Measurements from ENCODE around the gene ZNF557. TPM values are rescaled to one million over a fixed set of nuclear protein-coding genes. Genes with fewer than 3 reads are reported as not detected.

Gene ZNF557
- total RNA-seq, 1 experiment from 2014 or later = 3.9 TPM

DNA sequence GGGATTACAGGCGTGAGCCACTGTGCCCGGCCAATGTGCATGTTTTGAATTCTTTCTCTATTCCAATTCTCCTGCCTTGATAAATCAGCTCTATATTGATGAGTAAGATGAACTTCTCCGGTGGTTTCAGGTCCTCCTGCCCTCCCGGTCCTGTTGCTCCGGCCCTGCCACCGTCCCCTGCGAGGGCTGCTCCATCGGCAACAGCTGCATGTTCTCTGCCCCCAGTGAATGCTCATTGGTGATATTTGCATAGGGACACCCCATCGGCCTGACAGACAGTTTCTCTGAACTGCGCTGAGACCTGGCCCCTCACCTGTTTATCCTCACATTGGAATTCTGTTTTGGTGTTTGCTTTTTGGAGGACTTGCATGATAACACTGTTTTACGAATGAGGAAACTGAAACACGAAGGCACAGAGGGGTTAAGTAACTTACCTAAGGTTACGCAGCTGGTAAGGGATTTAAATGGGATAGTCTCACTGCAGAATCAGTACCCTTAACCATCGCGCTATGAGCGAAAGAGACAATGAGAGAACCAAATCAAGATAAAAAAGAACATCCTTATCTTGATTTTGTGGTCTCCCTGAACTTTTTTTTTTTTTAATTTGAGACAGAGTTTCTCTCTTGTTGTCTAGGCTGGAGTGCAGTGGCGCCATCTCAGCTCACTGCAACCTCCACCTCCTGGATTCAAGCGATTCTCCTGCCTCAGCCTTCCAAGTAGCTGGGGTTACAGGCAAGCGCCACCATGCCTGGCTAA lies 32.2 kb downstream of the ZNF557 start:
- POLR2A ChIA-PET (ENCODE audit: unreplicated experiment) = interaction anchor here (0.5 to 0.6 kb wide), 2 partner anchors 518 to 1953 kb away, joined by 3 read pairs; no protein-coding TSS in a partner anchor
- no peaks in the 10 kb centered on the region for H3K9me3 ChIP-seq (ENCODE audit: insufficient read depth, low read depth)

DNA sequence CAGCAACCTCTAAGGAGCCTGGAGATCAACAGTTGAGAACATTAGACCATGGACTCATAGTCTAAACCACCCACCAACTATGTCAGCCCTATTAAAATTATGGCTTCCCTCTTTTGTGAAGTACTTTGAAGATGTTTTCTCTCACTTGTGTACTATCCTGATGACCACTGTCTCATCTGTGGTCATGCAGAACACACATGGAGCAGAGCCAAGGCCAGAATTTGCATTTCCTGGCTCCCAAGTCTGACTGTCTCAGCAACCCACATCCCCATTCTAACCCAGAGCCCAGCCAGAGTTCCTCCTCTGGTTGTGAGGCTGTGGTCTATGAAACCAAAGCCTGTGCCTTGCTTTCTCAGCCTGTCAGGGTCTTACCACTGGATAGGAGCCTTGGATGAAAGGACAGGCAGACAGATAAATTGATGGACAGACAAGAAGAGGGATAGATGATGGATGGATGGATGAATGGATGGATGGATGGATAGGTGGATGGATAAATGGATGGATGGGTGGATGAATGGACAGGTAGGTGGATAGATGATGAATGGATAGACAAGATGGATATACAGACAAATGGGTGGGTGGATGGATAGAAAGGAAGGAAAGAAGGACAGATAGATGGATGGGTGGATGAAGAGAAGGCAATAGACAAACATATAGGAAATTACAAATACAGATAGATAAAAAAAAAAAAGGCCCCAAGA lies 35.4 kb downstream of the ZNF557 start:
- 0 out of 2 replicates have a peak, but pooled peaks cover under 1% of the 10 kb centered on the region for H3K4me1 ChIP-seq (replicated peaks; ENCODE audit: insufficient read depth)
- intact Hi-C loops (cut with micrococcal nuclease; ENCODE audit: unreplicated experiment) = no loop called here
- POLR2A ChIA-PET (ENCODE audit: unreplicated experiment) = no interaction called here

More for the DNA sequence above, 32.2 kb downstream of the ZNF557 start:
- H2AFZ ChIP-seq = no peak overlapping the region
- H3K27me3 ChIP-seq (ENCODE audit: insufficient read depth, low read depth) = no peaks in the 10 kb centered on the region
- 0 out of 2 replicates have a peak, but pooled peaks cover 4% of the 10 kb centered on the region for H3K4me1 ChIP-seq (replicated peaks; ENCODE audit: insufficient read depth)
- intact Hi-C loops (cut with micrococcal nuclease; ENCODE audit: unreplicated experiment) = loop anchor here (1.0 to 2.0 kb wide), 2 partner anchors 47 to 240 kb away; no protein-coding TSS in a partner anchor
- H3K27ac ChIP-seq = no peak overlapping the region
- H3K4me3 ChIP-seq = no peak overlapping the region
- no peaks in the 10 kb centered on the region for H3K9me2 ChIP-seq (ENCODE audit: insufficient read depth)
- no TSS peak for BruUV-seq (replicated peaks)
- H3K79me2 ChIP-seq (ENCODE audit: low read depth) = no peaks in the 10 kb centered on the region
- no peaks in the 10 kb centered on the region for H3K36me3 ChIP-seq (ENCODE audit: low read depth)
- no peak overlapping the region for H3K4me2 ChIP-seq
- H4K20me1 ChIP-seq (ENCODE audit: insufficient read depth) = no peaks in the 10 kb centered on the region
- CTCF ChIA-PET = interaction anchor here (0.5 to 1.1 kb wide), 3 partner anchors 238 to 274 kb away, joined by 5 to 7 read pairs (median 6); no protein-coding TSS in a partner anchor
- 0 out of 2 replicates have a peak, but pooled peaks cover 4% of the 10 kb centered on the region for H3F3A ChIP-seq (ENCODE audit: insufficient read depth, low read depth)
- no peak for DNase-seq
- TF ChIP-seq EZH2 (IDR thresholded peaks at IDR 0.05; ENCODE audit: low read depth) = no peak
- TF ChIP-seq, protein P1, sequence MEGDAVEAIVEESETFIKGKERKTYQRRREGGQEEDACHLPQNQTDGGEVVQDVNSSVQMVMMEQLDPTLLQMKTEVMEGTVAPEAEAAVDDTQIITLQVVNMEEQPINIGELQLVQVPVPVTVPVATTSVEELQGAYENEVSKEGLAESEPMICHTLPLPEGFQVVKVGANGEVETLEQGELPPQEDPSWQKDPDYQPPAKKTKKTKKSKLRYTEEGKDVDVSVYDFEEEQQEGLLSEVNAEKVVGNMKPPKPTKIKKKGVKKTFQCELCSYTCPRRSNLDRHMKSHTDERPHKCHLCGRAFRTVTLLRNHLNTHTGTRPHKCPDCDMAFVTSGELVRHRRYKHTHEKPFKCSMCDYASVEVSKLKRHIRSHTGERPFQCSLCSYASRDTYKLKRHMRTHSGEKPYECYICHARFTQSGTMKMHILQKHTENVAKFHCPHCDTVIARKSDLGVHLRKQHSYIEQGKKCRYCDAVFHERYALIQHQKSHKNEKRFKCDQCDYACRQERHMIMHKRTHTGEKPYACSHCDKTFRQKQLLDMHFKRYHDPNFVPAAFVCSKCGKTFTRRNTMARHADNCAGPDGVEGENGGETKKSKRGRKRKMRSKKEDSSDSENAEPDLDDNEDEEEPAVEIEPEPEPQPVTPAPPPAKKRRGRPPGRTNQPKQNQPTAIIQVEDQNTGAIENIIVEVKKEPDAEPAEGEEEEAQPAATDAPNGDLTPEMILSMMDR (conservative IDR thresholded peaks at IDR 0.05) = no peak

More for the DNA sequence above, 35.4 kb downstream of the ZNF557 start:
- H3F3A ChIP-seq (ENCODE audit: insufficient read depth, low read depth) = no peaks in the 10 kb centered on the region
- DNase-seq = no peak
- H4K20me1 ChIP-seq (ENCODE audit: insufficient read depth) = no peaks in the 10 kb centered on the region
- no TSS peak for BruUV-seq (replicated peaks)
- CTCF ChIA-PET = no interaction called here
- no peaks in the 10 kb centered on the region for H3K36me3 ChIP-seq (ENCODE audit: low read depth)
- no peak overlapping the region for H3K4me3 ChIP-seq
- no peaks in the 10 kb centered on the region for H3K9me3 ChIP-seq (ENCODE audit: insufficient read depth, low read depth)
- H3K9me2 ChIP-seq (ENCODE audit: insufficient read depth) = no peaks in the 10 kb centered on the region
- no peak overlapping the region for H3K27ac ChIP-seq
- no peak for TF ChIP-seq EZH2 (IDR thresholded peaks at IDR 0.05; ENCODE audit: low read depth)
- TF ChIP-seq, protein P1 (conservative IDR thresholded peaks at IDR 0.05) = no peak
- no peak overlapping the region for H2AFZ ChIP-seq
- no peaks in the 10 kb centered on the region for H3K79me2 ChIP-seq (ENCODE audit: low read depth)
- H3K4me2 ChIP-seq = no peak overlapping the region
- no peaks in the 10 kb centered on the region for H3K27me3 ChIP-seq (ENCODE audit: insufficient read depth, low read depth)

Data from PC-9 (cell line).